ENCODE results near the gene FCHSD2.
"Not testable (repeated sequence)": the region's sequence is repeated elsewhere in the genome, so short reads cannot be mapped to it uniquely, and the experiment has no call there.

FCHSD2 gene

DNA sequence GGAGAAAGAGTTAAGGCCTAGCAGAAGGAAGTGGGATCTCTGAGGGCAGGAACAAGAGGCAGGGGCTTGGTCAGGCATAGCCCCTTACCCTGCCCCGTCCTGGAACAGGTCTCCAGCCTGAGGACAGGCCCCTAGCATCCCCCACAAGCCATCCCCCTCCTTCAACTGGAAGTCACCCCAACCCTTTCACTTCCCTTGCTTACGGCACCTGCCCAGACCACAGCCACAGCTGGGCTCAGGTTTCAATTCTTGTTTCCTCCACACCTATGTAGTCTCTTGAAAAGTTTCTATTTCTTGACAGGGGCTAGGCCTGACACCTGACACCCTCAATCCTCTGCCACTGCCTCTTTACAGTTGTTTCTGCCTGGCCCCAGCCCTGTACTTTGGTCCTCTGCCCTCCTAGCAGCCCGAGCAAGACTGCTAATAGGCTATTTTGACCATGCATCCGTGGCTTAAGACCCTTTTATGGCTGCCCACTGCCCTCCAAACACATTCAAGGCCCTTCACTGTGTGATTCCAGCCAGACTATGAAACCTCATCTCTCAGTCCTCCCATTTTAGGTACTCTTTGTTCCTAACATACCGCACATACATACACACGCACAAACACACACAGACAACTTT lies 10.9 kb upstream of the FCHSD2 start:
- H3K27ac ChIP-seq = no peak overlapping the region
- no peak for DNase-seq (ENCODE audit: low read depth, low spot score)

DNA sequence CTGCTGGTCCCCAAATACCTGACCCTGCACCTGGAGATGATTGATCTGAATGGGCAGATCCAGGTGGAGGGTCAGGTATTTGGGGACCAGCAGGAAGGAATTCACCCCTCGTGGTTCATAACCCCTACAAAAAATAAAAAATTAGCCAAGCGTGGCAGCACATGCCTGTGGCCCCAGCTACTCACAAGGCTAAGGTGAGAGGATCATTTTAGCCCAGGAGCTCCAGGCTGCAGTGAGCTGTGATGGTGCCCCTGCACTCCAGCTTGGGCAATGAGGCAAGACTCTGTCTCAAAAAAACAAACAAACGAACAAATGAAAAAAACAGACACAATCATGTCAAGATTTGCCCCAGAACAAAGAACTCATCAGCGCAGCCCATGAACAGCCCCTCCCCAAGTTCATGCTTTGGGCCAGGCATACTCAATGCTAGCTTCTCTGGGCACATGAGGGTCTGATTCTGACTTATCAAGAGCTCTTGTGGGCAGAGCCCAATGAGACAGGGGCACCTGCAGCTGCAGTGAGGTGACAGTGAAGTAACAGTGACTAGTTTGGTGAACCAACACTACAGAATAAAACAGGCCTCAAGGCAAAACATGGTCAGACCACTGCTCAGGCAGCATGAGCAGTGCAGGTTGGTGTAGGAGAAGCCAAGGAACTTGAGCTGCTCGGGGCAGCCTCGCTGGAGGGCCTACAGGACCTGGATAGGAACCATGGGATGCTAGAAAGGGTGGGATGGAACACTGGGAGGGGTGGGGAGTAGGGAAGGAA lies 10.2 kb upstream of the FCHSD2 start:
- DNase-seq (ENCODE audit: low read depth, low spot score) = no peak
- no peak overlapping the region for H3K27ac ChIP-seq

DNA sequence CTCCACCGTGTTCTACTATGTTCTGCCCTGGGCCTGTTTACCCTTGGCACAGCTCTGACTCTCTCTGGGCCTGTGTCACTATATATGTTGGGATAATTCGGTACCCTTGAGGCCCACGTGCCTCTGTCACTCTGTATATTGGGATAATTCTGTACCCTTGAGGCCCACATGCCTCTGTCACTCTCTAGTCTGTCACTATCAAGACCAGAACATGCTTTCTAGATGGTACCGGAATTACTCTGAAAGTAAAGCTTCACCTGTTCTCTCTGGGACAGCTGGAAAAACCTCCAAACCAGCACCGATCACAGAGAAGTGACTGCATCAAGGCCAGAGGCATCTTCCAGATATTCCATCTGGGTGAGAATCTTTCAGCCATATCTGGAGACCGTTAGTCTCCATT lies 9.3 kb upstream of the FCHSD2 start:
- H3K27ac ChIP-seq = no peak overlapping the region
- DNase-seq (ENCODE audit: low read depth, low spot score) = no peak

DNA sequence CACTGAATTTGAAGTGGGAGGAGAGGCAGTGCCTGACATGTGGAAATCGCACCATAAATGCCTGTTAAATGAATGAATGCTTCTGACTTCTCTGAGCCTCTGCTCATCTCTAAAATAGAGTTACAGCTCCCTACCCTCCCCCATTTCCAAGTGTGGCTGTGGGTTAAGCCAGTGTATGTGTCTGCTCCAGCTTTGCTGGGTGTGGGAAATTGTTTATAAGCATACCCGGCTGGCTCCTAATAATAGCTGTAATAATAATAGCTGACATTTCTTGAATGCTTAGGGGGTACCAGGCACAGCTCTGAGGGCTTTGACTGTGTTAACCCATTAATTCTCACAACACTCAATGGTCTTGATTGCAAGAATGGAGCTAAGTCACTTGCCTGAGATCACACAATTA lies 7.0 kb upstream of the FCHSD2 start:
- no peak for DNase-seq (ENCODE audit: low read depth, low spot score)
- H3K27ac ChIP-seq = no peak overlapping the region

GRCh38 chr11:73147771-73148681 lies 5.9 kb upstream of the FCHSD2 start:
- H3K27ac ChIP-seq = no peak overlapping the region
- DNase-seq (ENCODE audit: low read depth, low spot score) = no peak

DNA sequence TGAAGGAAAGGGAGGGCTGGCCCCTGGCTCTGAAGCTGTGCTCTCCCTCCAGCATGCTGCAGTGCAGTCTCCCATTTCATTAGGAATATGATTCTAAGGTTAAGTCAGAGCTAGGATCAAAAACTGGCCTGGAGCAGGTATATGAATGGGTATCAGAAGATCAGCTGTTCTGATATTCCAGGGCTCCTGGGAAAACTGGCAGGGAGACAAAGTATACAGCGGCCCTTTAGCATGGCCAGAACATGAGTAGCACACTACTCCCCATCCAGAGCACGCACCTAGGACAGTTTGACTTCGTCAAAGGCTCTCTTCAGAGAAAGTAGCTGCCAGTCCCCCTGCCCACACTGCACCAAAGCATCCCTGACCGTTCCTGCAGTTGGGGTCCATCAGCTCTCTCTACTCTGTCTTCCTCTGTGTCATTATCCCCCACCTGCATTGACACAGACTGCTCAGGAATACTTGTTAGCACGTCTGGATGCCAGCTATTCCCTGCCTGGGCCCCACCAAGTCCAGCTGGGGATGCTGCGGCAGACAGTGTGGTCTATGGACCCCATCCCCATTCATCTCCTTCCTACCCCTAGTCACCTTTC lies 4.0 kb upstream of the FCHSD2 start:
- DNase-seq (ENCODE audit: low read depth, low spot score) = no peak
- no peak overlapping the region for H3K27ac ChIP-seq

- peak overlapping the region; percentile 84 for H3K27ac ChIP-seq
- DNase-seq (ENCODE audit: low read depth, low spot score) = no peak
These were observed 1.2 kb upstream of the FCHSD2 start for GRCh38 chr11:73143126-73143838.

- DNase-seq (ENCODE audit: low read depth, low spot score) = no peak
- H3K27ac ChIP-seq = peak overlapping the region; percentile 84
These were observed 600 bp downstream of the FCHSD2 start for GRCh38 chr11:73141309-73142127.

- no peak overlapping the region for H3K27ac ChIP-seq
- no peak for DNase-seq (ENCODE audit: low read depth, low spot score)
These were observed 1.1 kb downstream of the FCHSD2 start for GRCh38 chr11:73141031-73141308.

- DNase-seq (ENCODE audit: low read depth, low spot score) = no peak
- no peak overlapping the region for H3K27ac ChIP-seq
These were observed 1.7 kb downstream of the FCHSD2 start for GRCh38 chr11:73140213-73141030.

DNA sequence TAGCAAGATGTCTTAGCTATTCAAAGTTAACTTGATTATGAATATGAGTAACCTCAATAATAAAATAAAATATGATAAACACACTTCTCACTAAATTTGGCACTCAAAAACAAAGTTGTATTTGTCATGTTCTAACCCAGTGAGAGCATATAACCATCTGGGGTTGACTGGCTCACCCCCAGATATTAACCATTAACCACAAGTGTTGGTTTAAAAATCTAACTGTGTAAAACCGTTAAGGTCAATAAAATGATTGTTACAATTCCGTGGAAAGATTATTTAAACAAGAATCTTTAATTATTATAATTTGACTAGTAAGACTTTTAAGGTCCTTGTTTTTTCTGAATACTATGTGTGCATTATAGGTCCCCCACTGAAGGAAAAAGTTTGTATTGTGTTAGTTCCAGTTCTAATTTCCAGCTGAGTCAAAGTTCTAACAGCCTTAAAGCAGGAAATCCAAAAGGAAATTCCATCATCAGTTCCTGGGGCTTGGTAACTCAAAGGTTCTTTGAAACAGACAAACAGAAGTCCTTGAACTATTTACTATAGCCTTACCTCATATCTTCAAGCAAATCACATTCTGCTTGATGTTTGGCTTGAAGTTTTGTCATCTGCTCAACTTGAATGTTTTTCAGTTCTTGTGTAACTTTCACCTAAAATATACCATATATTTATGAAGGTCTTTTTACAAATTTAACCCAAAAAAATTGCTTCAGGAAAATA lies 2.5 kb downstream of the FCHSD2 start:
- no peak overlapping the region for H3K27ac ChIP-seq

GRCh38 chr11:73137944-73138274 lies 4.2 kb downstream of the FCHSD2 start:
- H3K27ac ChIP-seq = no peak overlapping the region
- DNase-seq (ENCODE audit: low read depth, low spot score) = no peak

More for the DNA sequence above, 2.5 kb downstream of the FCHSD2 start:
- DNase-seq (ENCODE audit: low read depth, low spot score) = no peak

- DNase-seq (ENCODE audit: low read depth, low spot score) = no peak
- no peak overlapping the region for H3K27ac ChIP-seq
These were observed 4.7 kb downstream of the FCHSD2 start for GRCh38 chr11:73137262-73137943.

DNA sequence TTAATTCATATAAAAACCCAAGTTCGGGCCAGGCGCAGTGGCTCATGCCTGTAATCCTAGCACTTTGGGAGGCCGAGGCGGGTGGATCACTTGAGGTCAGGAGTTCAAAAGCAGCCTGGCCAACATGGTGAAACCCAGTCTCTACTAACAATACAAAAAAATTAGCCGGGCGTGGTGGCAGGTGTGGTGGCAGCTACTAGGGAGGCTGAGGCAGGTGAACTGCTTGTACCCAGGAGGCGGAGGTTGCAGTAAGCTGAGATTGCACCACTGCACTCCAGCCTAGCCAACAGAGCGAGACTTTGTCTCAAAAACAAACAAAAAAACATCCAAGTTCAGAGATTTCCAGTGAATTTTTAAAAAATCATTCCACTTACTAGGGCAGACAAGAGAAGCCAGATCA lies 5.4 kb downstream of the FCHSD2 start:
- not testable (repeated sequence) for H3K27ac ChIP-seq; DNase-seq (ENCODE audit: low read depth, low spot score)

GRCh38 chr11:73135346-73136284 lies 6.5 kb downstream of the FCHSD2 start:
- H3K27ac ChIP-seq = no peak overlapping the region
- no peak for DNase-seq (ENCODE audit: low read depth, low spot score)

- DNase-seq (ENCODE audit: low read depth, low spot score); H3K27ac ChIP-seq: not testable (repeated sequence)
These were observed 9.8 kb downstream of the FCHSD2 start for GRCh38 chr11:73132349-73132748.

Data from epithelial cell of prostate (primary cell).